Mesothelial cell of epicardium (in vitro differentiated cells): Measurements from ENCODE around the gene VCPKMT. TPM values are rescaled to one million over a fixed set of nuclear protein-coding genes. Genes with fewer than 3 reads are reported as not detected.

Source experiments
- DNase-seq, 2 experiments: peaks; one replicate each; pipeline ENCODE4 v3.0.0; 2021; ENCODE audit warnings: low spot score in 2 of 2; ENCODE audit not compliant: unreplicated experiment in 2 of 2
- H3K27ac Mint-ChIP-seq: 2 replicates; pipeline ENCODE4 v1.8.0; 2021; ENCODE audit warnings: mixed read lengths
- H3K27me3 Mint-ChIP-seq: 2 replicates; pipeline ENCODE4 v1.8.0; 2021; ENCODE audit warnings: low read depth, mixed read lengths
- H3K36me3 Mint-ChIP-seq: 2 replicates; pipeline ENCODE4 v1.8.0; 2021; ENCODE audit warnings: mixed read lengths
- H3K4me1 Mint-ChIP-seq: 2 replicates; pipeline ENCODE4 v1.8.0; 2021; ENCODE audit warnings: mixed read lengths
- H3K4me3 Mint-ChIP-seq: 2 replicates; pipeline ENCODE4 v1.8.0; 2021; ENCODE audit warnings: mild to moderate bottlenecking, moderate library complexity, mixed read lengths
- H3K9me3 Mint-ChIP-seq: 2 replicates; pipeline ENCODE4 v1.8.0; 2021; ENCODE audit warnings: mixed read lengths
- total RNA-seq: library from RNA; stranded (reverse); gene quantifications from 3 replicates; pipeline ENCODE4 v1.2.1, GENCODE V29; 2021
- TF ChIP-seq, protein P1 (sequence below): fragments of 200-600 bp; sonication (generic); IDR thresholded peaks from one replicate; pipeline ENCODE4 v1.5.0; 2021; ENCODE audit warnings: antibody characterized with exemption; ENCODE audit not compliant: unreplicated experiment

VCPKMT gene
- total RNA-seq: 12.9 to 15.6 TPM (median 14.0 TPM) in 3 replicates

DNA sequence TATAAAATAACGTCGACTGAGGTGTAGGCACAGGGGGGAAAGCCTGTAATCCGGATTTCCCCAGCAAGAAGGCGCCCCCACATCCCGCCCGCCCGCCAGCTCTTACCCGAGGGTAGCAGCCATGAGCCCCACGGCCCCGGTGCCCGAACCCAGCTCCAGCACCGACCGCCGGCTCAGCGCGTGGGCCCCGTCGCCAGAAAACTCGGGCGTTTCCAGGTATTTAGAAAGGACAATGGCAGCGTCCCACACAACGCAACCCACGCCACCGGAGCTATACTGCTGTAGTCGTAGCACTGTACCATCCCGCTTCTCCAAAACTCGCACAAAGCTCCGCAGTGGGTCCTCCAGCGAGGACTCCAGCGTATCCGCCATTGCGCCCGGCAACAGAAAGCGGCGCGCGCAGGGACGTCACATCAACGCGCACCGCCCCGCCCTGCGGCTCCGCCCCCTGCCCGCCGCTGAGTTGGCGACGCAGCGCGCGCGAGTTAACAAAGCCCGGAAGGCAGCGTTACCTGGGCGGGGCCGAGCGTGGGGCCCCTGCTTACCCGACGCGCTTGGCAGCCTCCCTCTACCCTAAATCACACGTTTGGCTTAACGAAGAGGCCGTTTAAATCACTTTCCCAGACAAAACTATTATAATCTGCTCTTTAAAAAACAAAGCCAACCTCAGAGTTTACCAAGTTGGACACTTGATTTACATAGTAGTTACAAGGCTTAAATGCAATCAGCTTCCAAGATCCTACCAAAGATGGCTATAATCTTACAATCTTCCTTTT is at the start of gene VCPKMT:
Gene VCPKMT (minus strand): TSS at position 392 of the 776 bp plus-strand sequence. CDS start 20 bp downstream, at position 372.
- peaks cover 18% of the 10 kb centered on the region for H3K4me1 Mint-ChIP-seq
- H3K4me3 Mint-ChIP-seq: peak within 1 kb of the TSS; percentile 97
- no peaks in the 10 kb centered on the region for H3K27me3 Mint-ChIP-seq
- TF ChIP-seq, protein P1, sequence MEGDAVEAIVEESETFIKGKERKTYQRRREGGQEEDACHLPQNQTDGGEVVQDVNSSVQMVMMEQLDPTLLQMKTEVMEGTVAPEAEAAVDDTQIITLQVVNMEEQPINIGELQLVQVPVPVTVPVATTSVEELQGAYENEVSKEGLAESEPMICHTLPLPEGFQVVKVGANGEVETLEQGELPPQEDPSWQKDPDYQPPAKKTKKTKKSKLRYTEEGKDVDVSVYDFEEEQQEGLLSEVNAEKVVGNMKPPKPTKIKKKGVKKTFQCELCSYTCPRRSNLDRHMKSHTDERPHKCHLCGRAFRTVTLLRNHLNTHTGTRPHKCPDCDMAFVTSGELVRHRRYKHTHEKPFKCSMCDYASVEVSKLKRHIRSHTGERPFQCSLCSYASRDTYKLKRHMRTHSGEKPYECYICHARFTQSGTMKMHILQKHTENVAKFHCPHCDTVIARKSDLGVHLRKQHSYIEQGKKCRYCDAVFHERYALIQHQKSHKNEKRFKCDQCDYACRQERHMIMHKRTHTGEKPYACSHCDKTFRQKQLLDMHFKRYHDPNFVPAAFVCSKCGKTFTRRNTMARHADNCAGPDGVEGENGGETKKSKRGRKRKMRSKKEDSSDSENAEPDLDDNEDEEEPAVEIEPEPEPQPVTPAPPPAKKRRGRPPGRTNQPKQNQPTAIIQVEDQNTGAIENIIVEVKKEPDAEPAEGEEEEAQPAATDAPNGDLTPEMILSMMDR: no peak
- DNase-seq: peak; percentile 92 to 95
- H3K9me3 Mint-ChIP-seq: no peaks in the 10 kb centered on the region
- peaks cover 22% of the 10 kb centered on the region for H3K36me3 Mint-ChIP-seq
- H3K27ac Mint-ChIP-seq: peak within 1 kb of the TSS; percentile 96

DNA sequence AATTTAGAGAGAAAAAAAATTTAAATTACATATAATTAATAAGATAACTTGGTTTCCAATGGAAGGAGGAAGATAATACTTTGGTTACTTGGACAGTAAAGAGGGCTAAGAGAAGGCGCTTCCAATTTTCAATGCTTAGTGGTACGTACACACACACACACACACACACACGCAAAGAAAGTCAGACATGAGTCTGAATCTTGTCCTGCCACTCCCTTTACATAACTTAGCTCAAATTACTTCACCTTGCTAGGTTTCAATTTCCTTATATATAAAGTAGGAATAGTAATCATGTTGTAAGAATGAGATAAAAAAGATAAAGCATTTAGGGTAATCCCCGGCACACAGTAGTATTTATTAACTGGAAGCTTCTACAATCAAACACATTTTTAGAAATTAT is 39.7 kb upstream of the VCPKMT start:
- DNase-seq: no peak
- Mint-ChIP-seq H3K9me3 (no peaks in the 10 kb centered on the region), H3K27ac (peak overlapping the region; percentile 75), H3K4me3 (no peak overlapping the region), H3K27me3 (no peaks in the 10 kb centered on the region), H3K4me1 (peaks cover 3% of the 10 kb centered on the region), H3K36me3 (peaks cover 19% of the 10 kb centered on the region)
- TF ChIP-seq, protein P1: no peak

DNA sequence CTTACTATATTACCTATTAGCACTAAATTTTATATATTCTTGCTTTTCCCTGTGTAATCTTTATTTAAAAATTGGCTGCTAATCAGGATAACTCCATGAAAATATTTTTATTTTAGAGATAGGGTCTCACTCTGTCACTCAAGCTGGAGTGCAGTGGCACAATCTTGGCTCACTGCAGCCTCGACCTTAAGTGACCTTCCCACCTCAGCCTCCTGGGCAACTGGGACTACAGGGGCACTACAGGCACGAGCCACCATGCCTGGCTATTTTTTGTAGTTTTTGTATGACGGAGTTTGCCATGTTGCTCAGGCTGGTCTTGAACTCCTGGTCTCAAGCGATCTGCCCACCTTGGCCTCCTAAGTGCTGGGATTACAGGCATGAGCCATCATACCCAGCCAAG is 32.4 kb upstream of the VCPKMT start:
- H3K36me3 Mint-ChIP-seq: peaks cover 31% of the 10 kb centered on the region
- H3K4me3 Mint-ChIP-seq: no peak overlapping the region
- no peaks in the 10 kb centered on the region for H3K4me1 Mint-ChIP-seq
- DNase-seq: no peak
- no peak overlapping the region for H3K27ac Mint-ChIP-seq
- no peaks in the 10 kb centered on the region for H3K27me3 Mint-ChIP-seq
- TF ChIP-seq, protein P1: no peak
- no peaks in the 10 kb centered on the region for H3K9me3 Mint-ChIP-seq

DNA sequence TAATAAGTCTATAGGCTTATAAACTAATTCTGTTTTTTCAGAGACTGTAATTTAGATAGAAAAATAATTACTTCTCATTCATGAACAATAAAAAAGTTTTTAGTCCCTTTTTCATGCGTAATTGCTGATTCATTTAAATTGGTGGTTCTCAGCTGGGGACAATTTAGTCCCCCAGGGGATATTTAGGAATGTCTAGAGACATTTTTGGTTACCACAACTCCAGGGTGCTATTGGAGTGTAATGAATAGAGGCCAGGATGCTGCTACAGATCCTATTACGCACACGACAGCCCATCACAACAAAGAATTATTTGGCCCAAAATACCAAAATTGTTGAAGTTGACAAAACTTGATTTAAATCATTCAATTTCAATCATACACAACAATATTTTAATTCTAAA is 22.8 kb upstream of the VCPKMT start:
- no peak overlapping the region for H3K27ac Mint-ChIP-seq
- DNase-seq: no peak
- no peaks in the 10 kb centered on the region for H3K27me3 Mint-ChIP-seq
- peaks cover 11% of the 10 kb centered on the region for H3K36me3 Mint-ChIP-seq
- no peaks in the 10 kb centered on the region for H3K4me1 Mint-ChIP-seq
- TF ChIP-seq, protein P1: no peak
- no peak overlapping the region for H3K4me3 Mint-ChIP-seq
- no peaks in the 10 kb centered on the region for H3K9me3 Mint-ChIP-seq

DNA sequence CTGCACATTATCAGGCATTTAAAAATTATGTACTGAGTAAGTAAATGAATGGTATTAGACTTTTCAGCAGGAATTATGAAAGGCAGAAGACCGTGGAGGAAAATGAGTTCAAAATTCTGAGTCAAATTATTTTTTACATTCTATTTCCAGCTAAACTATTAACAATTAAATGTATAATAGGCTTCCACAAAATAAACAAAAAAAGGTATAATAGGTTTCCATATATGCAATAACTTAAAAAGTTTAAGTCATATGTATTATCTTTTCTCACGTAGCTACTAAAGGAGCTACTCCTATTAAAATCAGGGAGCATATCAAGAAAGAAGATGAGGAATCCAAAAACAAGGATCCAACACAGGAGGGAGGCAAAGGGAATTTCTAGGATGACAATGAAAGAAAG is 11.4 kb upstream of the VCPKMT start:
- no peak overlapping the region for H3K4me3 Mint-ChIP-seq
- H3K27ac Mint-ChIP-seq: no peak overlapping the region
- H3K4me1 Mint-ChIP-seq: peaks cover 4% of the 10 kb centered on the region
- H3K36me3 Mint-ChIP-seq: peaks cover 57% of the 10 kb centered on the region
- no peak for DNase-seq
- no peaks in the 10 kb centered on the region for H3K27me3 Mint-ChIP-seq
- TF ChIP-seq, protein P1: no peak
- H3K9me3 Mint-ChIP-seq: peaks cover 7% of the 10 kb centered on the region
